GM18868 (cell line): ENCODE results near the gene SF3A1.
A peak's percentile ranks its signal among the peaks of the same experiment; 100 is the strongest.

ENCODE experiments used
- ATAC-seq: cut with Tn5 transposase; IDR thresholded peaks from one replicate; pipeline ENCODE4 v1.9.1; 2021; ENCODE audit warnings: mild to moderate bottlenecking, moderate library complexity; ENCODE audit not compliant: unreplicated experiment

Gene SF3A1

DNA sequence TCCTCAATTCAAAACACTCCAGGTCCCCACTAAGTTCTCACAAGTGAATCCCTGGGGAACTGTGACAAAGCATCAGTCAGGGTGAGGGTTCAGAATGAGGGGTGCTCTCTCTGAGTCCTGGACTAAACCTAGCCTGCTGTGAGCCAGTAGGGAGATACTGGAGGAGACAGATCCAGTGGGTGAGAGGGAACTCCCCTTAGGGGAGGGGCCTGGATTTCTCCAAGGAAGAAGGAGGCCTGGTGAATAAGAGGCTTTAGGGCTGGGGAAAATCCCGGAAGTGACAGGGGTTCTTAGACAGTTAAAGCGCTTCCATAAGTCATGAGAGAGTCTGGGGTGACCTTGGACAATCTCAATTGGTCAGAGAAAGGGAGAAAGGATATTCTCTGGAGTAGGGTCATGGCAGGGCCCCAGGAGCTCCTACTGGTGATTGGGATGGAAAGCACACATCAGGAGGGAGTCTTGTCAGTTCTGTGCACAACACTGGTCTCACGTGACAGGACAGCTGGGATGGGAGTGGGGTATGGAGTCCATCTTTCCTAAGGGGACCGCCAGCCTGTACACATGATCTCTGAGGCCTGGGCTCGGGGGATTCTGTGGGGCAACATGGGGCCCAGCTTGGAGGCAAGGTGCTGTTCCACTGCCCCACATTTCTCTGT lies 31.5 kb downstream of the SF3A1 start:
- ATAC-seq: no peak

DNA sequence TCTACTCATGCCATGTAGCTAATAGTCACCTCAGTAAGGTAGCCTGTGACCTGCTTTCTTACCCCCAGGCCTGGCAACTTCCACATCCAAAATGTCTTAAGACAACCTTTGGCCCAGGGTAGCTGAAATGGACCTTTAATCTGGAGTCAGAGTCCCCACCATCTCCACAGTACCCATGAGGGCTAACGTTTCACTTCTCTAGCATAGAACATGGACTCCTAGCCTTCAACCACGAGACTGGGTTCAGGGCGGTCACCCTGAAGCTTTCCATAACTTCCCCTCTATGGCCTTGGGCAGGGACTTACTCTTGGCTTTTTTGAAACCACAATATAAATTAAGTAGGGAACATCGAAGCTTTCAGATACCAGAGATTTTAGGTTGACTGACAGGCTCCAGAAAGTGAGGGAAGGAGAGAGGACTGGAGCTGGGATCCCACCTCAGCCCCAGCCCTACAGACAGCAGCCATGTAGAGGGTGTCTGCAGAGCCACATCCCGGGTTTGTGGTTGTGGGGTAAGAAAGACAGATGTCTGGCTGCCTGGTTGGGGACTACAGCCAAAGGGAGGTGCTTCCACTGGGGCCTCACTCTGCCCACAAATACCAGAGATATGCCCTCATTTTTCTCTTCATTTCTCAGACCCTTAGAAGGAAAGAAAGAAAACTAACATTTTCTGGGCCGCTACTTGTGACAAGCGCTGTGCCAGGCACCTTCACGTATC lies 32.5 kb downstream of the SF3A1 start:
- no peak for ATAC-seq

DNA sequence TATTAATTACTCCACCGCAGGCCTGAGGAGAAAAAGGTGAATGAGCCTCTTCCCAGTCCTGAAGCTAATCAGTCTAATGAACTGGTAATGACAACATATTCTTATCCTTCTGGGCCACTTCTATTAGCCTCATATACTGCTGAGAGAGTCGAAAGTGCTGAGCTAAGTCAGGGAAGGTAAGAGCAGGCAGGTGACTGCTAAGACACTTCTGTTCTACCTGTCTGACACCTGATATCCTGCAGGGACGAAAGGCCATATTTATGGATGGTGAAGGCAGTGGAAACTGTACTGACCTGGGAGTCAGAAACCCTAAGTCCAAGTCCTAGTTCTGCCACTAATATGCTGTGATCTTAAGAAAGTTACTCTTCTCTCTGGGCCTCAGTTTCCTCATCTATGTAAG lies 33.4 kb downstream of the SF3A1 start:
- ATAC-seq: no peak

DNA sequence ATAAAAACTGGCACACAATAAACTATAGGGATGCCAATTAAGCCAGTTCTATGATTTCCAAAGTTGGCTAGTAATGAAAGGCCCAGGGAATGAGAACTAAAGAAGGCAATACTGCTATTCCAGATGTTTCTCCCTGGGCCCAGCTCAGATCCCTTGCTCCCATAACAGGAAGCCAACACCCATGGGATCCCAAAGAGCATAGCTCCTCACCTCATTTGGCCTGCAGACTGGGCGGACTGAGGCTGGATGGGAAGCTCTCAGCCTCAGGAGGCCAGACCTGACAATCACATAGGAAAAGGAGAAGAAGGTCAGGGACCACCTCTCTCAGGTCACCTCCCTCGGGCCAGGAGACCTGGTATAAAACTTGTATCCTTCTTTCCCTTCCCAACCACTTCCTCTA lies 35.2 kb downstream of the SF3A1 start:
- ATAC-seq: no peak

DNA sequence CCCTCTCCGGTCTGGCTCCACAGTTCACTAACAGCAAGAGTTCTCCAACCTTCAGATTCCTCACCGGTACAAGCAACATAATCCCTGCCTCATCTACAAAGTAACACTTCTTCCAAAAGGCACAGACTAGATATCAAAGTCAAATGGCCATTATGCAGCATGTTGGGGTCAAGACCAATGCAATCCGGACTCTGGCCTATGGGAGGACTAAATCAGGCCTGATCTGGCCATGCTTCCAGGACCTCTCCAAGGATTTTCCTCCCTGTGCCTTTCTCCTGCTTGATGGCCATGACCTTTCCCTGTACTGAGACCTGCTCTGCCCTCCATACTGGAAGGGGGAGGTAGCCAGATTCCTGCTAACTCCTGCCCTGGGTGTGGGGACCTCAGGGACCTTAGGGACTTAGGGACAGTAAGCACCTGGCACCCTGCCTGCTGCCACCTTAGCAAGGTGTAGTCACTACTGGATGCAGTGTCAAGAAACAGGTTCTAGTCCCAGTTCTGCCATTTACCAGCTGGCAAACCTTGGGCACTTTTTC lies 36.6 kb downstream of the SF3A1 start:
- ATAC-seq: no peak

DNA sequence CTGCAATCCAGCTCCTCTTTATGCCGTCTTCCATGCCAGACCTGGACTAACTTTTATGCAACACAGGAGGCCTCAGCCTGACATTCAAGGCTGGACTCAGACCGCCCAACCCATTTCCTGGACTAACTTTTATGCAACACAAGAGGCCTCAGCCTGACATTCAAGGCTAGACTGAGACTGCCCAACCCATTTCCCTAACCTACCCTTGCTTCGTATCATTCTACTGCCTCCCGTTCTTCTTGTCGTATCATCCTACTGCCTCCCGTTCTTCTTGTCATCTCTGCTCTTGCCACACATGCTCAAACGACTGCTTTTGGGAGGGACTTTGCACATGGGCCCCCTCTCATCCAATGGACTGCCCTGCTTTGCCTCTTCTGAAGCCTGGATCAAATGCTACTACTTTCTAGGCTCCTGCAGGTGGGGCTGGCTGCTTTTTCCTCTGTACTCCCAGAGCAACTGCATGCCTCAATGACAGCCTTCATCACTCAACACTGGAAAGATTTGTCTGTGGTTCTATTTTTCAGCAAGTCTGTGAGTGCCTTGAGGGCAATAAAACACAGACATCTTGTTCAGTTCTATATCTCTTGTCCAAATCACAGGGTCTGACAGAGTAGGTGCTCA lies 37.8 kb downstream of the SF3A1 start:
- no peak for ATAC-seq

DNA sequence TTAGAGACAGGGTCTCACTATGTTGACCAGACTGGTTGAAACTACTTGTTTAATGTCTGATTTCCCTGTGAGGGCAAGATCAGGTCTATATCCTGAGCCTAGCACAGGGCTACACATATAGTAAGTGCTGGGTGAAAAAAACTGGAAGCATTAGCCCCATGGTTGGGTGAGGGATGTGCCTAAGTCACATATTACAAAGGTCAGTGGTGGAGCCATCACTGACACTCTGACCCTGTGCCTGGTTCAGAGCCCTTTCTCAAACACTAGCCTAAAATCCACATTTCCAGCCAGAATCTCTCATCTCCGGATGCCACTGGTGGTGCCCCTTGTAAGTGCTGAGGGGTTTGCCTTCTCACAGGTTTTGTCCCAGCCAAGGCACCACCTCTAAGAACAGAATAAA lies 38.9 kb downstream of the SF3A1 start:
- ATAC-seq: no peak

DNA sequence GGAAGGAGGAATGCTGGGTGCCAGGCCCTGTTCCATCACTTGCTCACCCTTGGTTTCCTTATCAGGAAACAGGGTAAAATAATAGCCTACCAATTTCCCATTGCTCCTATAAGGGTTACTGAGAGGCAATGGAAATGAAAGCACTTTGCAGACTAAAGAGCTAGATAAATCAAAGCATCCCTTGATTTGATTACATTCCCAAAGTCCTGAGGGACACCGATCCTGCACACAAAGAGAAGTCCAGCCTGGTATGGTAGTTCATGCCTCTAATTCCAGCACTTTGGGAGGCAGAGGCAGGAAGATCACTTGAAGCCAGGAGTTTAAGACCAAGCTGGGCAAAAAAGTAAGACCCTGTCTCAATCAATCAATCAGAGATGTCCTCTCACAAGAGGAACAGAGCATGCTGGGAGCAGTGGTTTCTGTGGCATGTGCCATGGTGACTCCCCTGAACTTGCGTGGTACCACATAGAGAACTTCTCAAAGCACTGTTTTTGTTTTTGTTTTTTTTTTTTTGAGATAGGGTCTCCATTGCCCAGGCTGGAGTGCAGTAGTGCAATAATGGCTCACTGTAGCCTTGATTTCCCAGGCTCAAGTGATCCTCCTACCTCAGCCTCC lies 40.6 kb downstream of the SF3A1 start:
- ATAC-seq: no peak

DNA sequence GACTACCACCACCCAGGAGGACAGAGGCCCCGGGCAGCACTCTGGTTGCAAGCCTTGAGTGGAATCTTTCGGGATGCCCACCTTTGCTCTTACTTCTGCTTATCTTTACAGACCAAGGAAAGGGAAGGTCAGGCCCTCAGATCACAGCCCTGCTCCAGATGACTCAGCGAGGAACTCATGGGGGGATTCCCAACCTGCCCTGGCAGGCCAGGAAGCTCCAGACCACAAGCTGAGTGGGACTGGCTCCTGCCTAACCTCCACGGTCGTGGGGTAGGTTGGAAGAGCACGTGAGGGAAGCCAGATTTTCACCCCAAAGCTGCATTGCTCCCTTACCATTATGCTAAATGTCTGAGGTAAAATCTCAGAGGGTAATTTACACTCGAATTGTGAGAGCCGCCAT lies 41.8 kb downstream of the SF3A1 start:
- peak; percentile 46 for ATAC-seq

DNA sequence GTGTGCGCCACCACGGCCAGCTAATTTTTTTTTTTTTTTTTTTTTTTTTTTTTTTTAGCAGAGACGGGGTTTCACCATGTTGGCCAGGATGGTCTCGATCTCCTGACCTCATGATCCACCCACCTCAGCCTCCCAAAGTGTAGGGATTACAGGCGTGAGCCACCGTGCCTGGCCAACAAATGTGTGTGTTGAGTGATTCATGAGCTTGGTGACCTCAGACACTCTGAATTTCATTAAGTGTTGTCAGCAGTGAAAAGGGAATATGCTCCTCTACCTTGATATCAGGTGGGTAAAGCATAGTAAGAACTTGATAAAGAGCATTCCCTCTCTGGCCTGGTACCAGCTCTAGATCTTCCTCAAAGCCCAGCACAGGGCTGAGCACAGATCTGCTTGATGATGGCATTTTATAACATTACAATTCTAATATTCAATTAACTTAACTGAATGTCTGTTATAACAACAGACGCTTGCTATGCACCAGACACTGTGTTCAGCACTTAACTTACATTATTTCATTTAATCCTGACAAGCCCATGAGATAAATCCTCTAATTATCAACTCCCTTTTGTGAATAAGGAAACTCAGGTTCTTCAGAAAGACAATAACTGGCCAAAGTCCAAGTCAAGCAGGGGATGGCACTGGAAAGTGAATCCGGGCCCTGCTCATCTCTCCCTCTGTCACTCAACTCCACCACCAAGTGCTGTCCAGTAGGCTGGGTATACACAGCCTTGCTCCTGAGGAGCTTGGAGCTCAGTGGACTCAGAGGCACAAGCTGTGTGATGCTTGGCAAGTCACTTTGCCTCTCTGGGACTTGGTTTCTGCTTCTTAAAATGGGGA lies 42.9 kb downstream of the SF3A1 start:
- no peak for ATAC-seq

DNA sequence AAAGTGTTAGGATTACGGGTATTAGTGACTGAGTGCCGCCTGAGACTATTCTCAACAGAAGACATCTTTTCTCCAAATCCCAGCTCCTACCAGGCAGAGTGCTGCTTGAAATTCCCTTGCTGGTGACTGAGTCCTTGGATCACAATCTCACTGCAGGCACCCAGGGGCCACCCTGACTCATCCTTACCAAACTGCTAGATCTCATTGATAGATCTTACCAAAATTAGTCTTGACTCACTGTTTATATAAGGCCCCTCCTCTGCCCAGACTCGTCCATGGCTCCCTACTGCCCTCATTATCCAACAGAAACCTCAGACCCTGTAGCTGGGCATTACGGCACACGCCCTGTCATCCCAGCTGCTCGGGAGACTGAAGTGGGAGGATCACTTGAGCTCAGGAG lies 44.6 kb downstream of the SF3A1 start:
- no peak for ATAC-seq

DNA sequence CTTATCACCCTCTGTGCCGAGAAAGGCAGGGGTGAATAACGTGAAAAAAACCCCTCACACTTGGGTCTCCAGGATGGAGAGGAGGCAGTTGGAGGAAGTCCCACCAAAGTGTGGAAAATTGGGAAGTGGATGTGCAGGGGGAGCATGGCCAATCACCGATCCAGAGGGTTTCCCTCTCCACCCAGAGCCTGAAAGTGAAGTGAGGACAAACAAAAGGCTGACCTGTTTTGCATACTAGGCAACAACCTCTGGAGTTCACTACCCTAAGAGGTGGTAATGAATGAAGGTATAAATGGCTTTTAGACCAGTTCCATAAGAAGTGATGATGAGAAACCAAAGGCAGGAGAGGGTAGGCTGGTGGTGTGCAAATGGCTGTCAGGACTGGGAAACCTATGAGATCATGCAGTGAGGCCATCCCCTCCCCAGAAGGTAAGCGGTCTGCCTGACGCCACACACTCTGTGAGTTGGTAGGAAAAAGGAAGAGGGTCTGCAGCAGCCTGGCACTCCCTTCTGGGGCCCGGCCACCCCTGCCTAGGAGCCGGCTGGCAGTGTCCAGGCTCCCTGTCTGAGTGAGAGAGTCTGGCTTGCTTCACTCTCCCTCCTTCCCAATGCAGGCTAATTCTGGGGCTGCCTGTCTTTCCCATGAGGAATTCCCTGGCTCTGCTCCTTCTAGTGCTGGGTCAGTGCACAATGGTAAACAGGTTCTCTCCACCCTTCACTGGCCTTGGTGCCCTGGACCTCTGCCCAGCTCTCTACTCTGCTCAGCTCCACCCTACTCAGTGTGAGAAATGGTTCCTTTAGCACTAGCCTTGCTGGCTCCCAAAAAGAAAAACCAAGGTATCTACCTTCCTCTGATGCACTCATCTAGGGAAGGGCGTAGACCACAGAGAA lies 45.6 kb downstream of the SF3A1 start:
- no peak for ATAC-seq

DNA sequence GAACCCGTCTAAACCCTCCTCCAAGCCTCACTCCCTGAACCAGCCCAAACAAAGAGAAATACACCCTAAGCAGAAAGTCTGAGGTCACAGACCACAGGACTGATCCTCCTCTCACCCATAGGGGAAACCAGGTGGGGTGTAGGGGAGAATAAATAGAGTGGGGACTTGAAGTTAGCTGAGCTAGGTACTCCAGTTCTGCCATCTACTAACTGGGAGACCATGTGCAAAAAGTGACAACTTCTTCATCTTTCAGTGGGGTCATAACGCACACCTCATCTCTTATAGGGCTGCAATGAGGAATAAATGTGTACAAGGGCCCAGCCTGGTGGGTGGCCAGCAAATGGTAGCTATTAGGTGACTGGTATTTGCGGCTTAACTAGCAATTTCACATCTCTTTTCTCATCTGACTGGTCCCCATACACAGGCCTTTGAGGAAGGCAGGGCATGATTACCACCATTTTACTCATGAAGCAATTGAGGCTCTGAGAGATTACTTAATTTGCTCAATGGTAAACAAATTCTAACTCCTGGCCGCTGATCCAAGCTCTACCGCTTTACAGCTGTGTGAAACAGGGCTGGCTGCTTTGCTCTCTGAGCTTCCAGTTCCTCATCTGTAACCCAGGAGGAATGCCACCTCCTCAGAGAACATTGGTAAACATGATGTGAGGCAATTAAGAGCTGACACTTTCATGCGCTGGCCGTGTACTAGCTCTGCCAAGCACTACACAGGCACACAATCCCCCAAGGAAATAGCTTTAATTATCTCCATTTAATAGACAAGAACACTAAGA lies 46.5 kb downstream of the SF3A1 start:
- peak; percentile 31 for ATAC-seq

DNA sequence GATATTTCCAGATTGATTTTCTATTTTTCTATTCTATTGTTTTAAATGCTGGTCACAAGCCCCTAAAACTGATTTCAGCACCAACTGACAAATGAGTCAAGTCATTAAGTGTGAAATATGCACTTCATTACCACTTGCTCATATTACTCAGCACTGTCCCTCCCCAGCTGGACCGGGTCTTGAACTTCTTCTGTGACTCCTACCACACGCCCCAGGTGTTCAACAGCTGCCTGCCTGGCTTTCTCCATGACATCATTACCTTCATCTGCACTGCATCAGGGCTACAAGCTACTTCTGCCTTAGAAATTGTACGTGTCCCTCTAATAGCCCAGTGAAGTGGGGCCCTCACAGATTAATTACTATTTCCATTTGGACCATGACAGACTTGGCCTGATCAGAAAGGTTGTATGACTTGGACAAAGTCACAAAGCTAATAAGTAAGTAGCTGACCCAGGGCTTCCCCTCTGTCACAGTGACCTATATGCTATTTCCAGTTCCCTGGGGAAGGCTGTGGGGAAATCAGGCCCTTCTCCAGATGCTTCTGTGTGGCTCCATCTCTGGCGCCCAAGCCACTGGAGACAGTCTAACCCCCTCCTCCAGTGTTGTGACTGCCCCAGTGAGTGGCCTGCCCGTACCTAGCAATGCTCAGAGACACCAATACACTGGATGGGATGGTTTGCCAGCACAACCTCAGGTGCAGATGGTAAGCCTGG lies 48.0 kb downstream of the SF3A1 start:
- ATAC-seq: no peak

DNA sequence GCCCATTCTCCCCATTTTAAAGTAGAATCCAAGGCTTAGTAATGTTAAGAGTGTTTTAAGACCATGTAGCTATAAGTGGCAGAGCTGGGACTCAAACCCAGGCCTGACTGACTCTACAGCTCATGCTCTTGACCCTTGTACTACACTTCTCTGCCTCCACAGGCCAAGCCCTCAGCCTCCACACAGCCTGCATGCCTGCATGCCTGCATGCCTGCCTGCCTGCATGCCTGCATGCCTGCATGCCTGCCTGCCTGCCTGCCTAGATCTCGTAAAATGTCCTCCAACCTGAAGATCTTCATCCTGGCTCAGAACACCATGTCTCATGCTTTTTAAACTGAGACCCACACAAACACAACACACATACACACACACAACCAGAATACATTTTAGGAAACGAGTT lies 48.6 kb downstream of the SF3A1 start:
- ATAC-seq: no peak

DNA sequence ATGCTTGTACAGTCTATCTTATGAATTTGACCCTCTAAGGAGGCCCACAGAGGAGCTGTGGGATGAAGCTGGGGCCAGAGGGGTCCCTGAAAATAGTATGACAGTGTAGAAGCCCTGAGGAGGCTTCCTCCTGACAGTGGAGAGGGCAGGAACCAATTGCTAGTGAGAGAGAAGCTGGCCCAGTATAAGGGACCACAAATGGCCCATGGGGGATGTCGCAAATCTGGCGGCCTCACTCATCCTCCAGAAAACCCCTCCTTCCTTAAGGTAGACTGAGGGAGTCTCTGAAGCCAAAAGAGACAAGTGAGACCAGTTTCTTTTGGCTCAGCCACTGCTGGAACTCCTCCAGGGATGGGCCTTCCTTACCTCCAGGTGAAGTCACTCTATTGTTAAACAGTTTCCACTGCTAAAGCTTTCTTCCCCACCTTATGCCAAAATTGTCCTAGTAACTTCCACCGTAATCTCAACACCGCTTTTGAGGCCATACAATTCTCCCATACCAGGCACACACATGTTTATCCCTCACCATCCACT lies 49.6 kb downstream of the SF3A1 start:
- no peak for ATAC-seq

DNA sequence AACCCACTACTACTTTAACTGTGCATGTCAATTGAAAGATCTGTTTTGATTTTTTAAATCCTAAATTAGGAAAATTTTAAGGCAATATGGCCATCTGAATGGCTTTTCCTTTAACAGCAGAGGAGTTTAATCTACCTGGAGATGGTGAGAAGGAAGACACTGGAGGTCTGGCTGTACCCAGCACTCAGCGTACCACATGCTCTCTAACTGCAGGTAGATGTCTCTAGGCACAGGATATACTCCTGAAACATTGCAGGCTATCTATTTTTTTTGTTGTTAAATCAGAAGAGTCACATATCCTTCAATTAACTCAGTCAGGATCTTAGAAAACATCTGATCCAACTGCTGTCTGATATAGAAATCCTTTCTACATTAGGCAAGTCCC lies 50.1 kb downstream of the SF3A1 start:
- ATAC-seq: no peak
